ENCODE data around the gene CCSER1. TPM values are rescaled to one million over a fixed set of nuclear protein-coding genes. Genes with fewer than 3 reads are reported as not detected.
"Not testable (repeated sequence)": the region's sequence is repeated elsewhere in the genome, so short reads cannot be mapped to it uniquely, and the experiment has no call there.

CCSER1 gene
- total and polyA plus RNA-seq, 10 donors, result 1.3 to 30.4 (median 20.4) TPM

DNA sequence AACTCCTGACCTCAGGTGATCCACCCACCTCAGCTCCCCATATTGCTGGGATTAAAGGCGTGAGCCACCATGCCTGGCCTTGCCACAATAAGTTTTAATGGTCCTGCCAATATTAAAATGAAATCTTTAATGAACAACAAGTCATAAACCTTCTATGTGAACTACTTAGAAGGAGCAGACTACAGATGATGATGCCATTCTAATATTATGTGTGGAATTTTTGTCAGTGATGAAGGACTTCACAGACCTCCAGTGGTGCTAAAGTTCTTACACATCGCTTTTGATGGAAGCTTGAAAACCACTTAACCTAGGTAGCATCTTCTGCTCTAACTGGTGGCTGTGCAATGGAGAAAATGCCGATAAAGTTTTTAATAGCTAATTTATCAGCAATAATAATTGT, 331.4 kb downstream of the CCSER1 start:
- DNase-seq, result no peak
- no peaks in the 10 kb centered on the region for H3K27me3 ChIP-seq (replicated peaks in 1 of 7)
- TF ChIP-seq, protein P1, sequence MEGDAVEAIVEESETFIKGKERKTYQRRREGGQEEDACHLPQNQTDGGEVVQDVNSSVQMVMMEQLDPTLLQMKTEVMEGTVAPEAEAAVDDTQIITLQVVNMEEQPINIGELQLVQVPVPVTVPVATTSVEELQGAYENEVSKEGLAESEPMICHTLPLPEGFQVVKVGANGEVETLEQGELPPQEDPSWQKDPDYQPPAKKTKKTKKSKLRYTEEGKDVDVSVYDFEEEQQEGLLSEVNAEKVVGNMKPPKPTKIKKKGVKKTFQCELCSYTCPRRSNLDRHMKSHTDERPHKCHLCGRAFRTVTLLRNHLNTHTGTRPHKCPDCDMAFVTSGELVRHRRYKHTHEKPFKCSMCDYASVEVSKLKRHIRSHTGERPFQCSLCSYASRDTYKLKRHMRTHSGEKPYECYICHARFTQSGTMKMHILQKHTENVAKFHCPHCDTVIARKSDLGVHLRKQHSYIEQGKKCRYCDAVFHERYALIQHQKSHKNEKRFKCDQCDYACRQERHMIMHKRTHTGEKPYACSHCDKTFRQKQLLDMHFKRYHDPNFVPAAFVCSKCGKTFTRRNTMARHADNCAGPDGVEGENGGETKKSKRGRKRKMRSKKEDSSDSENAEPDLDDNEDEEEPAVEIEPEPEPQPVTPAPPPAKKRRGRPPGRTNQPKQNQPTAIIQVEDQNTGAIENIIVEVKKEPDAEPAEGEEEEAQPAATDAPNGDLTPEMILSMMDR (IDR thresholded peaks at IDR 0.05 in 8 of 11, conservative IDR thresholded peaks at IDR 0.05 in 3 of 11), result no peak
- no peak for TF ChIP-seq POLR2AphosphoS5 (IDR thresholded peaks at IDR 0.05)
- intact Hi-C loops (cut with DNase I; ENCODE audit: low total_unique reads), result no loop called here
- H3K36me3 ChIP-seq, result peaks cover 0 to 19% (median 0%) of the 10 kb centered on the region in 6 donors
- no peak overlapping the region for H3K27ac ChIP-seq
- H3K9me3 ChIP-seq, result peaks cover 0 to 54% (median 36%) of the 10 kb centered on the region in 8 donors
- WGBS, 5 donors, result 77 to 93% (median 85%) methylated on average over 3 of the region's 3 CpGs
- no peak overlapping the region for H3K4me3 ChIP-seq
- H3K4me1 ChIP-seq, result no peaks in the 10 kb centered on the region

DNA sequence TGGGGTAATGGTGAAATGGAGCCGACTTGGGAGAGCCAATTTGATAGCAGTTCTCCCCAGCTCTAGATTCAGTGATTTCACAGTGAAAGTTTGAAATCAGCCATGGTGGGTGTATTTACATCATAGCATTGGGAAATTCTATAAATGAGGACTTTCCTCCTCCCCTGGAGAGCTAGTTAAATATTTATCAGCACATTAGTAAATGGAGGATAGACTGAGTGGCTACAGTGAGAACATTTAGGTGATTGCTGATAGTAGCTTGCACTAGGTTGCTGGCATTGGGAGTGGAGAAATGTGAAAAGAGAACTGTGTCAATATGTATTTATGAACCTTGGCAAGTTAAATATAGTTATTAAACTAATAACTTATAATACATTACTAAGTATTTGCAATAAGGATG, 347.3 kb downstream of the CCSER1 start:
- Histone ChIP-seq H3K4me3 (no peak overlapping the region), H3K9me3 (peaks cover 0 to 12% (median 2%) of the 10 kb centered on the region in 8 donors), H3K4me1 (no peaks in the 10 kb centered on the region), H3K36me3 (no peaks in the 10 kb centered on the region), H3K27ac (no peak overlapping the region), H3K27me3 (replicated peaks in 1 of 7) (no peaks in the 10 kb centered on the region)
- no peak for TF ChIP-seq POLR2AphosphoS5 (IDR thresholded peaks at IDR 0.05)
- TF ChIP-seq POLR2A (IDR thresholded peaks at IDR 0.05), result no peak
- TF ChIP-seq, protein P1 (IDR thresholded peaks at IDR 0.05 in 8 of 11, conservative IDR thresholded peaks at IDR 0.05 in 3 of 11), result no peak
- WGBS, 5 donors, result 61 to 72% (median 68%) methylated on average over 1 of the region's 1 CpG
- intact Hi-C loops (cut with DNase I; ENCODE audit: low total_unique reads), result no loop called here
- no peak for DNase-seq

DNA sequence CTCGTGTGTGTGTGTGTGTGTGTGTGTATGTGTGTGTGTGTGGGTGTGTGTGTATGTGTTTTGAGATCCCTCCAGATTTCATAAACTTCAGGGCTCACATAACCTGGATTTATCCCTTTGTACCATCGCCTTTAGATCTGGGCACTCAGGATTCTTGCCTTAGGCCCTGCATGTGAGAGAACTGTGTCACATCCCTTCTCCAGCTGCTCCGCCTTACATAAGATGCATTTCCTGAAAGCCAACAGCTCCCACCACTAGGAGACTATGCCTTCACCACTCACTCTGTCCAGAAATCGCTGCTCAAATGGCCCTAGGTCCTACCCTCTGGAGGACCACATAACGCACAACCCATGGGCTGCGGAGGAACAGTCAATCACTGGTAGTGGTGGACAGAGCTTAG, 348.8 kb downstream of the CCSER1 start:
- Histone ChIP-seq H3K4me1 (no peaks in the 10 kb centered on the region), H3K4me3 (no peak overlapping the region), H3K36me3 (no peaks in the 10 kb centered on the region), H3K27ac (no peak overlapping the region), H3K9me3 (peaks cover 0 to 26% (median 12%) of the 10 kb centered on the region in 8 donors), H3K27me3 (replicated peaks in 1 of 7) (no peaks in the 10 kb centered on the region)
- no peak for DNase-seq
- TF ChIP-seq POLR2AphosphoS5 (IDR thresholded peaks at IDR 0.05) (no peak), POLR2A (IDR thresholded peaks at IDR 0.05) (no peak)
- TF ChIP-seq, protein P1 (IDR thresholded peaks at IDR 0.05 in 8 of 11, conservative IDR thresholded peaks at IDR 0.05 in 3 of 11), result no peak
- intact Hi-C loops (cut with DNase I; ENCODE audit: low total_unique reads), result no loop called here
- 79 to 89% (median 85%) methylated on average over 6 of the region's 6 CpGs for WGBS, 5 donors

DNA sequence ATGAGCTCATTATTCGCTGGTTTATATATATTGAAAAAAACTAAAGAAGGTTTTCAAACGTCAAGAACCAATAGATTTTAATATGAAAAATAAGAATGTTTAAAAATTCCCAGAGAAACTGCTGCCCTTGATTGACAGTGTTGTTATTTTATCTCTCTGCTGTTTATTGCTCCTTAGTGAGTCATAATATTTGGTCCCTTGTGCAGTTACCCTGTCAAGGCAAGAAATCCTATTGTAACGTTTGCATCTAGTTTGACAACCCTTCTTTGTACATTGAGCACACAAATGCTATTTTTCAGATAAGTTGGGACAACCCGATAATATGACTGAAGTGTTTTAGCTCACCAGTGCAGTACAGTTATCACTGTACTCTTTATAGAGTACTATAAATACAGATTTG, 349.4 kb downstream of the CCSER1 start:
- no peak overlapping the region for H3K4me3 ChIP-seq
- intact Hi-C loops (cut with DNase I; ENCODE audit: low total_unique reads), result no loop called here
- H3K27ac ChIP-seq, result no peak overlapping the region
- H3K27me3 ChIP-seq (replicated peaks in 1 of 7), result no peaks in the 10 kb centered on the region
- TF ChIP-seq POLR2A (IDR thresholded peaks at IDR 0.05), result no peak
- TF ChIP-seq, protein P1 (IDR thresholded peaks at IDR 0.05 in 8 of 11, conservative IDR thresholded peaks at IDR 0.05 in 3 of 11), result no peak
- TF ChIP-seq POLR2AphosphoS5 (IDR thresholded peaks at IDR 0.05), result no peak
- peaks cover 0 to 27% (median 15%) of the 10 kb centered on the region in 8 donors for H3K9me3 ChIP-seq
- no peak for DNase-seq
- 82 to 88% (median 83%) methylated on average over 4 of the region's 4 CpGs for WGBS, 5 donors
- no peaks in the 10 kb centered on the region for H3K36me3 ChIP-seq
- no peaks in the 10 kb centered on the region for H3K4me1 ChIP-seq

DNA sequence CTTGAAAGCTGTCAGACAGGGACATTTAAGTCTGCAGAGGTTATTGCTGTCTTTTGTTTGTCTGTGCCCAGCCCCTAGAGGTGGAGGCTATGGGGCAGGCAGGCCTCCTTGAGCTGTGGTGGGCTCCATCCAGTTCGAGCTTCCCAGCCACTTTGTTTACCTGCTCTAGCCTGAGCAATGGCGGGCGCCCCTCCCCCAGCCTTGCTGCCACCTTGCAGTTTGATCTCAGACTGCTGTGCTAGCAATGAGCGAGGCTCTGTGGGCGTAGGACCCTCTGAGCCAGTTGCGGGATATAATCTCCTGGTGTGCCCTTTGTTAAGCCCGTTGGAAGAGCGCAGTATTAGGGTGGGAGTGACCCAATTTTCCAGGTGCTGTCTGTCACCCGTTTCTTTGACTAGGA, 357.7 kb downstream of the CCSER1 start:
- H3K4me1 ChIP-seq; H3K27me3 ChIP-seq (replicated peaks in 1 of 7); H3K4me3 ChIP-seq; H3K36me3 ChIP-seq; DNase-seq; intact Hi-C loops (cut with DNase I; ENCODE audit: low total_unique reads); H3K27ac ChIP-seq: not testable (repeated sequence)
- H3K9me3 ChIP-seq, result peaks cover 0 to 40% (median 17%) of the 10 kb centered on the region in 8 donors
- WGBS, 5 donors, result 81 to 96% (median 87%) methylated on average over 9 of the region's 9 CpGs
